GM19467 (cell line): ENCODE results near the gene NAA10.

ENCODE experiments used
- ATAC-seq: cut with Tn5 transposase; IDR thresholded peaks from one replicate; pipeline ENCODE4 v1.9.1; 2021; ENCODE audit warnings: mild to moderate bottlenecking, moderate library complexity; ENCODE audit not compliant: unreplicated experiment

The NAA10 gene

DNA sequence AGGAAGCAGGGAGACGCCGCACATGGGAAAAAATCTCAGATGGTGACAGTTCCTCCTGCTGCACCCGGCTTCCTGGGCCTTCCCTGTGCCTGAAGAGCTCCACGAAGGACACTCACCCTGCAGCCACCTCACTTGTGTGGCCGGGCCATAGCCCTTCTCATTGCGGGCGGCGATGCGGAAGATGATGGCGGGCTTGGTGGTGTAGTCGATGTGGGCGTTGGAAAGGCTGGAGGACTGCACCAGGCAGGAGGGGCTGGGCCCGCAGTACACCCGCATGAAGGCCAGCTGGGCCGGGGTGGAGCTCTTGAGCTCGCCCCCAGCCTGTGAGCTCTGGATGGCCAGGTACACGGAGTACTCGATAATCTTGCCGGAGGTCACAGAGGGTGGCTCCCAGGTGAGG is 15.3 kb upstream of the NAA10 start:
- ATAC-seq: no peak

DNA sequence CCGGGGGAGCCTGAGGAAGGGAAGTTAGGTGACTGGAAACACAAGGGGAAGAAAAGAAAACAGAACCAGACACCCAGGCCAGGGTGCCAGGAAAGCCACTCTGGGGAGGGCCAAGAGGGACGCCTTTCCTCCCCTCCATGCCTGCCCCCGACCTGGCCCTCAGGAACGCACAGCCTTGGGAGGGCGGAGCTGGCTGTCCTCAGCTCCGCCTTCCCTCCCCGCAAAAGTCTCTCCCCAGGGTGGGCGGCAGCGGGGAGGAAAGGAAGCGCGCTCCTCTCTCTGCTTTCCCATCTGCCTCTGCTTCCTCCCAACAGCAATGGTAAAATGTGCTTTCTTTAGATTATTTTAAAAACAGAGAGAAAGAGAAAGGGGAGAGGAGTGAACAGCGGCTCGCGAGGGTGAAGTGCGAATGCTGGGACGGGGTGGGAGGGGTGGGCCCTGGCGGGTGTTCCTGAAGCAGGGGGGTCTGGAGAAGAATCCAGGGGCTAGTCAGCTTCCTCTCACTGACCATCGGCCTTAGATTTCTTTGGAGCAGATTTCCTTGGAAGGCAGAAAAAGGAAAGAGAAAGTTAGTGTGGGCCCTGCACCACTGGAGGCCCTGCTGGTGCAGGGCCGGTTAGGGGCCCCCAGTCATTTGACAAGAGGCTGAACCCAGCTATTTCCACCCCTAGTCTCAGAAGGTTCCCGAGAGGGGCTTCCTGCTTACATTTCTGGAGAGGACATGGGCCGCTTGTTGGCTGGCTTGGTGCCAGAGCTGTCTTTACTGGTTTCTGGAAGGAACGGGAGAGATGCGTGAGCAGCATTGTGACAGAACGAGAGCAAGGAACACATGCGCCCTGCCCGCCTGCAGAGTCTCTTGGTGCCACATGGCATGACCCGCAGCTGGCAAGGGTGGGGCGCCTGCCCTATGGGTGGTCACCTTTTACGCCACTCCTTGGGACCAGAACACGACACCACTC is 14.3 kb upstream of the NAA10 start:
- no peak for ATAC-seq

DNA sequence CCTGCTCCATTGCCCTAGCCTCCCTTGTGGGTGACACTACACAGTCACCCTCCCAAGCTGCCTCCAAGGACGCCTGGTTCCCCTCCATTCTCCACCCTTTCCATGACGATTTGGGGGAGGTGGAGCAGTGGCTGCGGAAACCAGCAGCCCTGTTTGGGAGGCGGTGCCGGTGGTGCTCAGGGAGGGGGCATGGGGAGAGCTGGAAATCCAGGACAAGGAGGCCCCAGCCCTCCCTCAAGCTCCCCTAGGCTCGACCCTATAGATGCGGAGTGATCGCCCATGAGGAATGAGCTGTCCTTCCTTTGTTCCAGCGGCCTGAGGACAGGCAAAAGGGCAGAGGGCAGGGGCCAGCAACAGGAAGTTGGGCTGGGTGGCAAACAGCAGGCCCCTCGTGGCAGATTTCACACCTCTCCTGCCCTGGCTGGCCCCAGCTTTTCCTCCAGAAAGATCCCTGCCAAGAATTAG is 13.2 kb upstream of the NAA10 start:
- no peak for ATAC-seq

DNA sequence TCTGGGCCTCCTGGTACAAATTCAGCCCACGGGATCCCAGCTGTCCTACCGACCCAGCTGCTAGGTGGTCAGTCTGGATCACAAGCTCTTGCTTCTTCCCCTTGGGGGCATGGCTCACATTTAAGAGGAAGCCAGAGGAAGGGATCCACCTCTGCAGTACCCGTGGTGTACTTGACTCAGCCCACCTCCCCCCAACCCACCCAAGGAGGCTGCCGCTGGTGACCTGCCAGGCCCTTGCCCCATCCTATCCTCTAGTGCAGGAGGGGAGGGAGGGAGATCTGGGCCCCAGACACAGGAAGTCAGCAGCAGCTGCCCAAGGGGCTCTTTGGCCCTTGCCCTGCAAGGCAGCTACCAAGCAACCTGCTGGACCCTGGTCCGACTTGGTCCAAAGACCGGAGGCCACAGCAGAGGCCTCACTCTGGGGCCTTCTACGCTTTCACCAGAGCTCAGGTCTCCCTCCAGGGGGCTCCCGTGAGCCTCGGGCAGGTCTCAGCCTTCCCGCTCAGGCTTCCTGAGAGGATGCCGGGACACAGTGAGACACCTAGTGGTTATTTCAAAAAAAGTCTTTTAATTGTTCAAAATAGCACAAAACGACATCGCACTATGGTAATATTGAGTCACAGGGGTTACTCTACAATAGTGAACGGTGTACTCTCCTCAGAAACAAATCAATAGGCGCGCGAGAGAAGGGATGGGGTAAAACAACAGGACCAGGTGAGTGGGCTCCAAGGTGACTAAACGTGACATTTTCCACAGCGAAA is 12.4 kb upstream of the NAA10 start:
- no peak for ATAC-seq

DNA sequence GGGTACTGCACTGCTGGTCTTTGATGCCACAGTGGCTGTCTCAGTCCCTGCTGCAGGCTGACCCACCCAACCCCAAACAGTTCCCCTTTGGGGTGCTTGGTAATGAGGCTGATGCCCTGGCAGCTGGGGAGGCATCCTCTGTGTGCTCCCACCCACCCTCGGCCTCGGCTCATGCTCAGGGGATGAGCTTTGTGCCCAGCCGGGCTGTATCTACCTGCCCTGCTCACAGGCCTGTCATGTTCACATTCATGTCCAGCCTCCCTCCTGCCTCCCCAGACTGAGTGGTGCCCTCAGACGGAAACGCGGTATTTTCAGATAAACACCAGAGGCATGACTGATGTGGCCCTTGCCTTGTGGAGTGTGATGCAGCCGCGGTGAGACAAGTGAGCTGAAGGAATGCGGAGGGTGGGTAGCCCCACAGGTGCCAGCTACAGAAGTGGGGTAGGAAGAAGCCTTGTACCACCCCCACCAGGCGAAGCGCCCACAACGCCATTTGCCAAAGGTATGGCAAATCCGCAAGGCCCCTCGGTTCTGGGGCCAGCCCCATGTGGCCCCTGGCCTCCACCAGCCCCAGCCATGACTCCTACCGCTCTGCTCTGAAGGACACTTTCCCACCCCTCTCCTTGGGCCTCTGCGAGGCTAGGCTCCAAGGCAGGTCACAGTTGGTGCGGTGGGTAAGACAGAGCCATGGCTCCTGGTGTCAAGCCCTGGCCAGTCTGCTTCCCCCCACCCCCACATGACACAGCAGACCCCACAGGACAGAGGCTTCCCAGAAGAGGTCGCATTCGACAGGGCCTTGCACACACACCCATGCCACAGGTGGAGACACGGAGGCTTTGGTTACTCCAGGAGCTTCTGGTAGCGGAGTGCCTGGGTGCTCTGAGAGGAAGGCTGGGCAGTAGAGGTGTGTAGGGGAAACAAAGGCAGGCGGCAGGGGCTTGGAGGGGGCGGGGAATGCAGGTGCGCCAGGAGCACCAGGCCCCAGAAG is 11.4 kb upstream of the NAA10 start:
- ATAC-seq: no peak

DNA sequence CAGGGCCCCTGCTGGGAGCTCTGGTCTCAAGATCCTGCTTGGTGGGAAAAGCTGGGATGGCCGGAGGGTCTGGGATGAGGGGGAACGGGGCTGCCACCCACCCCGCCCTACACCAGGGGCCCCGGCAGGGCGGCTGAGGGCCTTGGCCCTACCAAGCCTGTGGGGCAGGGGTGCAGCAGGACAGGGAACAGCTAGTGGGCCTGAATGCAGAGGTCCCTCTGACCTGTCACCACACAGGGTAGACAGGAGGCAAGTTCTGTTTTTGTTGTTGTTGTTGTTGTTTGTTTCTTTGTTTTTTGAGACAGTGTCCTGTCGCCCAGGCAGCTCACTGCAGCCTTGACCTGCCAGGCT is 9.9 kb upstream of the NAA10 start:
- ATAC-seq: no peak

DNA sequence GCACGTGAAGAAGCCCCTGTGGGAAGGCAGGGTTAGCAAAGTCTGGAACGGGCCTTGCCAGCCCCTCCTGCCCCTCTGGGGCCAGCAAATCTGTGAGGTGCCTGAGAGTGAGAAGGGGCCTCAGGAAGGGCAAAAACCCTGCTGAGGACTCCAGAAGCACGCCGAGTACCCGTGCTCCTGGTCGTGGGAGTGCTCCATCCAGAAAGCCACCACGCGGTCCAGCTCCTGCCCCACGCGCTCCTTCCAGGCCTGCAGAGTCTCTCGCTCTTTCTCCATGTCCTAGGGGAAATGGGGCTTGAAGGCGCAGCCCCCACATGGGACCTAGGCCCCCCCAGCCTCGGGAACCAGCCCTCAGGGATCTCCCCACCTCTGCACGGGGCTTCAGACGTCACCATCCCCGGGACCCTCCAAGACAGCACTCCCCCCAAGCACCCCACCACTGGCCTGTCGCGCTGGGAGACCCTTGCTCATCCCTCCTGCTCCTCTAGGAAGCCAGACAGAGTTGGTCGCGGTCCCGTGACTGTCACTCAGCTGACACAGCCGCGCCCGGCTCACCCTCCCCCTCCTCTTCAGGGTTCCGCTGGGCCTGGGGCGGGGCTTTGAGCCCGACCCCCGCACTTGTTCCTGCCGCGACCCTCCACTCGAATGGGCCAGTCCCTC is 9.4 kb upstream of the NAA10 start, which contains the start of gene RENBP:
Gene RENBP (minus strand): TSS at position 504 of the 660 bp plus-strand sequence. CDS start 33 bp downstream, at position 471.
- ATAC-seq: no peak

DNA sequence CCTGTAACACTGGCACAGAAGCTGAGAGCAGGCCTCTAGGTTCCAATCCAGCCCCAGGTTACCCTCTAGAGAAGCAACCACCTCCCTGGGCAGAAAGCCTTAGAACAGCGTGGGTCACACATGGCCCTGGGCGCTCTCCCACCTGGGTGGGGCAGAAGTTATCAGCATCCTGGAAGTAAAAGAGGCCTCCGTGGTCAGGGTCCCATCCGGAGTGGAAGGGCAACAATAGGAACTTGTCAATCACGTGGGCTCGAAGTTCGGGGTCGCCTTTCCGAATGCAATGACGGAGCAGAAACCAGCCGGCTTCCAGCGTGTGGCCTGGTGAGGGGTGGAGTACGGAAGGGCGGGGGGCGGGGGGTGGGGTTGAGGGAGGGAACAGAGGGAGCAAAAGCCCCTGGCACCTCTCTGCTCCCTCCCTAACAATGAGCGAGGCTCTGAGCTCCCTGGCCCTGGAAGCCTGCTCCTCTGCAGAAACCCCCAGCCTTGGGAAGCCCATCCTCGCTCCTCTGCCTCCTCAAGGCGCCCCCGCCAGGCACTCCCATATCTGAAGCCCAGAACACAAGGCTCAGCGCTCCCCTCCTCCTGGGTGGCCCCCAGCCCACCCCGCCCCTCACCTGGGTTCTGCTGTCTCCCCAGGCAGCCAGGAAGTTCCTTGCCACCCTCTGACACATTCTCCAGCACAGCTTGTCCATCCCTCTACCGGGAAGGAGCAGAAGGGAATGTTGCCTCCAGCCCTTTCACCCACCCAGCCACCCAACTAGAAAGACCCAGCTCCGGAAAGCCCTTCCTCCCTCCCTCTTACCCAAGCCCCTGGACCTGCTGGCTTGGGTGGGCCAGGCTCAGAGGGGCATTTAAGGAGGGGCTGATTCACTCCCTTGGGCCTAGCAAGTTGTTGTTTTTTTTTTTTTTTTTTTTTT is 6.8 kb upstream of the NAA10 start:
- no peak for ATAC-seq

DNA sequence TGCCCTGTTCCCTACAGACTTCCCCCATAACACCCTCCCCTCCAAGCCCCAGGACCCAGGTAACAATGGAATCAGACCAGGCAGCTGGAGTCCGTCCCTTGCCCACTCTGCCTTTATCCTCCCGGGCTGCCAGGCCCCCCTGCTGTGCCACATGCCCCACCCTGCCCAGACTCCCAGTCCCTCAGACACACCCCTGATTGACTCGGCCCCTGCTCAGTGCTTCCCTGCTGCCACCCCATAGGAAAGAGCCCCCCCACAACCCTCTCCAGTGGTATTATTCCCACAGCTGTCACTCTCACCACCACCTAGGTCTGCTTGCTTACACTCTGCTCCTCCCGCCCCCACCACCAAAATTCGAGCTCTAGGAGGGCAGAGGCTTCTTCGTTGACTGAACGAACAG is 4.7 kb upstream of the NAA10 start:
- ATAC-seq: no peak

DNA sequence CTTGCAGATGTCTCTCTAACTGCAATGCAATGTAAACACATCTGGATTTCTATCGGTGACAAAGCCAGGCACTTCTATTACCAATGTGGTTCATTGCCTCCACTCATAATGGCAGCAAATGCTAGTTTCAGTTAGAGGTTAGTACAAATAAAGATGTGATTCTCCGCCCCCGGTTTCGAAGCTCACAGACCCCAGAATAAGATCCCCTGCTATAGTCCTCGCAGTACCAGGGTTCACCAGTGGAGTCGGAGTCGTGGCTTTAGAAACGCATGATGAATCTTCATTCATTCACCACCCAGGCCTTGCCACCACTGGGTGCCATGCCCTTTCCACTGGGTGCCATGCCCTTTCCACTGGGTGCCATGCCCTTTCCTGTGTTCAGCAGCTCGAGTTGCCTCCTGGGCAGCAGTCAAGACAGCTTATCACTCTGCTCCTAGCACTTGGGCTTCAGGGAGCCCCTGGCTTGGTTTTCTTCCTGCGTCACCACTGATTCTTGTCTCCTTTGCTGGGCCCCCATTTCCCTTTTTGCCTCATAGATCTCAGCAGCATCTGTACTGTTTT is 3.5 kb upstream of the NAA10 start:
- no peak for ATAC-seq

DNA sequence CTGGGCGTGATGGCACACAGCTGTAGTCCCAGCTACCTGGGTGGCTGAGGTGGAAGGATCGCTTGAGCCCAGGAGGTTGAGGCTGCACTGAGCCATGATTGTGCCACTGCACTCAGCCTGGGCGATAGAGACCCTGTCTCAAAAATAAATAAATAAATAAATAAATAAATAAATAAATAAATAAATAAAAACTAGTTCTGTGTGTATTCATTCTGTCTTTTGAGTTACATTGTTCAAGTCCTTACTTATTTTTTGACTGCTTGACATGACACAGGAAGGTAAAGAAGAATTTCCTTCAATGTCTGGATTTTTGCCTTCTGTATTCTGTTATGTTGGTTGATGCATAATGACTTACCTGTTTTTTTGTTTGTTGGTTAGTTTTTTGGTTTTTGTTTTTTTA is 2.2 kb upstream of the NAA10 start:
- no peak for ATAC-seq

DNA sequence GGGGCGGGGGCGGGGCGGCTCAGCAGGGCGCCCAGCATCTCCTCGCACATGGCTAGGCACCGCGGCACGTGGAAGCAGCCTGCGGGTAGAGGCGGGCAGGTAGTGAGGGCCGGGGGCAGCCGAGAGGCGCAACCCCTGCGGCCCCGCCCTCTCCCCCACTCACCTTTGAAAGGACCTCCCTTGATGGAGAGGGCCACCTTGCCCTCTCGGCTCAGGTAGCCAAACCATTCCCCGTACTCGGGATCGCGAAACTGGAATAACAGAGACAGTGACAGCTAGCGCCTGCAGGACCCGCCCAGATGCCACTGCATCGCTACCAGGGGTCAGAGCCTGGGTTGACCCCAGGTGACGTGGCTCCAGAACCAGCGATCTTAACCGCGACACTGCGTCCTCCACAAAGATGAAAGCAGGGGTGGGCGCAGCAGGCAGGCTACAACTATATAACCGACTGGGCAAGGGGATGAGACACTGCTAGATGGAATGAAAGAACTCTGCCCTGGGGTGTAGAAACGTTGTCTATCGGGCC is 552 bp upstream of the NAA10 start:
- no peak for ATAC-seq

DNA sequence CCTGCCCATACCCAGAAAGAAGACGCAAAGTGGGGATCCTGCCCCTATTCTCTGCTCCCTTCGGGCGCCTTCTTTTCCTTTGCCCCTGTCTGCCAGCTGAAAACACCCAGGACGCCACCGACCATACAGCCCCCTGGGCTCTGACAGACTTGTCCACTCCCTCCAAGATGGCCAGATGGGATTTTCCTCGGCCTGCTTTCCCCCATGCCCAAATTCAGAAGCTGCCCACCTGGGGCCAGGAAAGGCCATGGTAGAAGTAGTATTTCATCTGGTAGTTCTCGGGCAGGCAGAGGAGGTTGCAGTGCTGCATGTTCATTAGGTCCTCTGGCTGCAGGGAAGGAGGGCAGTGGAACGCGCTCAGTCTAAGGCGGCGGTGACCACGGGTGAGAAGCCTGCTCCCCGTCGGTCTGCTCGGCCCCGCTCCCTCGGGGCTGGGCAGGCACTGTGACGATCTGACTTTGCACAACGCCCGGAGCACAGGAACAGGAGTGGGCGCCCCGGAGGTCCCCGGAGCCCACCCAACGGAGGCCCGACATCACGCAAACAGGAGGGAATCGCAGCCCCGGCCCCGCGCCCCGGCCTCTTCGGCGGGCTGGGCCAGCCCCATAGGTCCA is 582 bp downstream of the NAA10 start:
- peak; percentile 16 for ATAC-seq

DNA sequence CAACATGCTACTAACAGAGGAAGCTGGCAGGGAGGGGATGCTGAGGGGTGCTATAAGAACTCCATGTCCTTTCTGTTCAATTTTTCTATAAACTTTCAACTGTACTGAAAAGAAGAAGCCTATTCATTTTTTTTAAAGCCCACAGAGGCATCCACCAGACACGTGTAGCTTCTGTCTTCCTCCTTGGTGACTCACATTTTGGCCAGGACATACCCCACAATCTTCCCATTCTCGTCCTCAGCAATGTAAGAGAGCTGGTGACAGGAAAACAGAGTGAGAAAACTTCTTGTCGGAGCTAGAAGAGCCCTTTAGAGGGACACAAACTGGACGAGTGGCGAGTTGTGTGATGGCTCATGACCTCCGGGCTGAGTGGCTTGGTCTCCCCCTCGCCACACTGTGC is 1.1 kb downstream of the NAA10 start:
- ATAC-seq: no peak

DNA sequence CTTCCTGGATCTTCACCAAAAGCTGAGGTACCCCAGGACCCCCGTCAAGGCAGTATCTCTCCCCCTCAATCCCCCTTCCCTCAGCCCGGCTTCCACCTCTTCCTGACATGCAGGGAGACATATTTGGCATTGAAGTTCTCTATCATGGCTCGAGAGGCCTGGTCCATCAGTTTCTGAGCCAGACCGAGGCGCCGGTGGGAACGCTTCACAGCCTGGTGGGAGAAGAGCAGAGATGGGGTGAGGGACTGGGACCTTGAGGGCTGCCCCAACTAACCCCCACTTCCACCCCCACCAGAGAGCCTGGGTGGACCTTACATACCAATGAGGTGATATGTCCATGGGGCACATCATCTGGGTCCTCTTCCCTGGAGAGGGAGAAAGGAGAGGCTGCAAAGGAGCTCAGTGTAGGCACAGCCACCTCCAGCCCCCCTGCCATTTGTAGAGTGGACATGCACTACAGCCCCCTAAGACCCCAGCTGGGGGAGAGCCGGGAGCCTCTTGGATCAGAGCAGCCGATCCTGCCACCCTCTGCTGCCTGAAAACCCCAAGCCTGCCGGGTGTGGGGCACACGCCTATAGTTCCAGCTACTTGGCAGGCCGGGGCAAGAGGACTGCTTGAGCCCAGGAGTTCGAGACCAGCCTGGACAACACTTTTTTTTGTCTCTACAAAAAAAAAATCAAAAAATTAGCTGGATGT is 2.5 kb downstream of the NAA10 start:
- no peak for ATAC-seq

DNA sequence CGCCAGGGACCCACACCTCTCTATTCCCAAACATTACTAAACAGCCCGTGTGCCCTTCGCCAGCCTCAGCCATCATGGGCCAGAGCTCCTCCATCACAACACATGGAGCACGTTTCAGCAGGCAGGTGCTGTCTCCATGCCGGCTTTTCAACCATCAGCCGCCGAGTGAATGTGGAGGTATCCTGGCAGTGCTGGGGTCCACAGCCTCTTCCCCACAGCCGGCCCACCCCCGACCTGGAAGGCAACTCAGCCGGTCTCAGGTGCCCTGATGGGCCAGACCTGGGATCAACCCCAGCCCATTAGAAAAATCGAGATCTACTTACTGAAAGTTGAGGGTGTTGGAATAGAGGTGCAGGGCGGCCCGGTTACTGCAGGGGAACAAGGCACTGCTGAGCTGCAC is 3.1 kb downstream of the NAA10 start:
- ATAC-seq: no peak

DNA sequence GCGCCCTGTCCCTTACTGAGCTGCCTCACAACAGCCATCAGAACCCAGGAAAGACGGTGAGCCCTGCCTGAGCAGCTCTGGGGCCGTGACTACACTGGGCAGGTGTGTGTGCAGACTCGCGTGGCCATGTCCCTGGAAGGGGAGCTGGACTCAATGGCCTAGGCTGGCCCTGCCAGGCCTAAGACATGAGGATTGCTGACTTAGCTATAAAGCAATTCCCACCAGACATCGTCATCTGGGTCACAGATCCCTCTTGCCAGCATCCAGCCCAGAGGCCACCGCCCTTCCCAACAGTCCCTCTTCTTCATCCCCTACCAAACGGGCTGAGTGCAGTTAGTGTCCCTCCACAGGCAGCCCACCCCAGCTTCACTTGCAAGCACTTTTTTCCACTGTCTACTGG is 3.7 kb downstream of the NAA10 start:
- no peak for ATAC-seq
